Prostate gland (tissue), 2 donors: ENCODE measurements around the gene PTTG1.
A peak's percentile ranks its signal among the peaks of the same experiment; 100 is the strongest.

Experiments used
- CTCF ChIP-seq, 4 experiments: fragments of 200-600 bp in 2 of 4; fragments of 450-650 bp in 2 of 4; sonication (generic) in 2 of 4; IDR thresholded peaks; 1 replicate in 3 of 4; 2 replicates in 1 of 4; pipeline ENCODE4 v1.5.1; 2016 to 2019; ENCODE audit warnings: antibody characterized with exemption in 4 of 4, mild to moderate bottlenecking in 2 of 4, moderate library complexity in 2 of 4
- POLR2A ChIP-seq: fragments of 450-650 bp; IDR thresholded peaks from one replicate; pipeline ENCODE4 v1.6.1; 2016; ENCODE audit warnings: antibody characterized with exemption, mild to moderate bottlenecking

GRCh38 chr5:160418561-160419457 lies 2.8 kb upstream of the PTTG1 start, which contains the start of gene SLU7:
- no peak for TF ChIP-seq CTCF (IDR thresholded peaks at IDR 0.05)
- peak; percentile 67 for TF ChIP-seq POLR2A
